Stimulated activated CD8-positive, alpha-beta memory T cell treated with anti-CD3 and anti-CD28 coated beads, Interleukin-4, amount 100 ng/mL, for 1 hour (primary cell): ENCODE measurements around the gene DCN.

ENCODE experiments used
- DNase-seq, 2 donors: peaks; one replicate each; pipeline ENCODE4 v3.0.0-alpha.2; 2020; ENCODE audit warnings: low read depth in 2 of 2, low spot score in 1 of 2

DCN gene

DNA sequence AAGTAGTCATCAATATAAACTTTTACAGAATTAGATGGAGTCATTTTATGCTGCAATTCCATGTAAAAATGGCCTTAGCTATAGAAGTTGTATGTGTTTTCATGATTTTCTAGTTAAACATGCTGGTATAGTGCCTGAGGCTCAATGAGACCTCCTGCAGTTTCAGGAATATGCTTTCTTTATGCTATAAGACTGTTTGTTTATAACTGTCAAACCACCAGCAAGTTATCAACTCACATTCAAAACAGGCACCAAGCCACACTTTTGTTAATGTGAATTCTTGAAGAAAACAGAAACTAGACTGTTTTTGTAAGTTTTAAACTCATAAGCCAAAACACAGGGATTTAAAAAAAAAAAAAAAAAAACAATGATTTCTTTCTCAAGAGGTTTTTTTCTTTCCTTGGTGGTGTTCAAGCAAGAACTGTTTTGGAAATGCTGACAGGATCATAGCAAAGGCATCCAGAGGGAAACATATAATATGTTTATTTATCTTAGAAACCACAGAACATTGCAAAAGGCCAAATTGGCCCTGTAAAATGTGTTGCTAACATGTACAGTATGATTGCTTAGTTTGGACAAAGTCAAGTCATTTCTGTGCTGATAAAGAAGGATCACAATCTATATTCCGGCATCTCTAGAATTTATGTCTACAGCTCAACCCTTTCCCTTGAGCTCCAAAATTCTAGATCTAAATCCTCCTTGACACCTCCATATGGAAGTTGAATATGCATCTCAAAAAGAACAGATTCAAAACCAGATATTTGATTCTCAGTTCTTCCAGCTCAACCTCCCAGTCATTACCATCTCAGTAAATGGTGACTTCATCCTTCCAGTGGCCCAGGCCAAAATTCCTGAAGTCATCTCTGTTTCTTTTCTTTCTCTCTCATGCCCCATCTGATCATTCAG, 42.3 kb downstream of the DCN start:
- no peak for DNase-seq

GRCh38 chr12:91139286-91139685, 43.3 kb downstream of the DCN start:
- no peak for DNase-seq

DNA sequence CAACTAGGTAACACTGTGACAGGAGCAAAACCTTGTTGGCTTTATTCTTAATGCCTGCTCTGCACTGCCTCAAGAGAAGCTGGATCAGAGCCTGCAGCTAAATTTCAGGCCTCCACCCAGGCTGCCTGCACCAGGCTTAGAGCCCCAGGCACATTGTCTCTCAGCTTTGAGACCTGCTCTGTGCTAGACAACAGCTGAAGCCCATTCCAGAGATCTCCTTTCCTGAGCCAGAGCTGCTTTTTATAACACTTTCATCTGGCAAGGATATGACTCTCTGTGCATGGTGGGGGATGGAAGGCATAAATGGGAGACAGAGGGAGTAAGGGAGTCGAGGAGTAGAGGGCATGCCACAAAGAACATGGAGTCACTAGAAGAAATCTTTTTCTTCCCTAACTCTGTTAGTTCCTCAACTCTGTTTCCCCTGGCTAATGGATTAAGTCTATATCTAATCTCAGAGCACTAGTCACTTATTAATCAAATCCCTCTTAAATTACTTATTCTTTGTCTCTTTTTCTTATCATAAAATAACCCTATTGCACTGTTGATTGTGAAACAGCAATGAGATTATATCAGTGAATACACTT, 44.2 kb downstream of the DCN start:
- no peak for DNase-seq

DNA sequence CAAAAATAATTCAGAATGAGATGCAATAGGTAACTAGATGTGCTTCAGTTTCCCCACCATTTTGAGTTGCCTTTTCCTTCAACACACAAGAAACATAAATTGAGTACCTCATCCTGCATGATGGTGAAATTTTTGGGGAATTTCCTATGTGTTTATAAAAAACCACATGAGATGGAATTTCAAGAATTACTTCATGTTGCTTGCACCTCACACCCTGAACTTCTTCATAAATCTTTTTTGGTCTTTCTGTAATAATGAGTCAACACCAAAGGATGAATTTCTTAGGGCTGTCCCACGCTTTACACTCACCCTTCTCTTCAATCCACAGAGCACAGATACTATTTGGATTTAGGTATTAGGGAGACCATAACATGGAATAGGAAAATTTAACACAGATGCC, 48.7 kb downstream of the DCN start:
- DNase-seq = no peak

- no peak for DNase-seq
These were observed 52.8 kb downstream of the DCN start for GRCh38 chr12:91129662-91130362.

DNA sequence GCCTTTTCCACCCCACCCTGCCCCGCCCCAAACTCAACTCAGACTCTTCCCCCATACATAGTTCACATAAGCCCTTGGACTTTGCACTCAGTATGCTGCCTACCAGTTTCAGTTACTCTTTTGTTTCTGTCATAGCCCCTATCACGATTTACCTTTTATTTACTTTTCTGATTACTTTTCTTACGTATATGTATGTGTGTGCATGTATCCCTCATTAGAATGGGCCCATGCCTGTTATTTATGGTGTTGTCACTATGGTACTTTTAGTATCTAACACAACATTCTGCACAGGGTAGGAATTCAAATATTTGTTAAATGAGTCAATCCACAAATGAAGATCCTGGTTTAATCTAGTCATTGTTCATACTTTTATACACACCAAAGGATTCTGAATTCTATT, 54.9 kb downstream of the DCN start:
- DNase-seq = no peak

DNA sequence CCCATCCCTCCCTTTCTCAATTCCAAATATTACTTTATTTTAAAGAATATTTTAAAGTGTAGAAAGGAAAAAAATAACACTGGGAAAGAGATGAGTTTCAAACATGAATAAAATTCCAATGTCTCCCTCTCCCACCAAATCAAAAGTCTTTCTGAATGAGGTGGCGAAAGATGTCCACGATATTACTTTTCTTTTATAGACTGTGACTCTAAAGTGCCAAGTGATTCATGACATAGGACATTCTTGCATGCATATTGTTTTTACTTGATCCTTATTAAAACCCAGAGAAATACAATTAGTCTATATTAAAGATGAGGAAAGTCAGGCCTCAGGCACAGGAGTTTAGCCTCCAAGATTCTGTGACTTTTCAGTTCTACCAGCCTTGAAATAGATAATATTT, 55.3 kb downstream of the DCN start:
- DNase-seq = no peak

- no peak for DNase-seq
These were observed 56.1 kb downstream of the DCN start for GRCh38 chr12:91126516-91126915.

DNA sequence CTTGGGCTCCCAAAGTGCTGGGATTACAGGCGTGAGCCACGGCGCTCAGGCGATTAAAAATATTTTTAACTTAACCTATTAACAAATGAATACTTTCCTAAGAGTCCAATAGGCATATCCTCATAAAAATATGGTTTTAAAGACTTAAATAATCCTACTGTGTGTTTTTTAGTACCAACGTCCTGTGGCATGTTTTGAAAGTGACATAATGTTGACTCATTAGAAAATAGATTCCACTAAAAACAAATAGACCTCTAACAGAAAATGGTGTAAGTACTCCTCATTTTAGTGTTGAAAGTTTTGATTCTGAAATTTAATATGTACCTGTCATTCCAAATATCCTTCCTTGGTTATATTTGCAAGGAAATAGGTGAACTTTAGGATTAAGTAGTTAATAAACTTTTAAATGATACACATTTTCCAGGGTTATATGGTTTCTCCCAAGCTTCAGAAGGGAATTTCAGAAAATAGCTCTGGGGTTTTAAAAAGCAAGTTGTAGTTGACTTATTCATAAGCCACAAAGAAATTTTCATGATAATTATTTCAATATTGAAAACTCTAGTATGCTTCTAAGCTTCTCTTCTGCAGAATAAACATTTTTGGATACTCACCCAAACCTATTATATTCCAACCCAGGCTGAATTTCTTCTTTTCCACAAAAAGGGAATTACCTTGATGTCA, 59.2 kb downstream of the DCN start:
- DNase-seq = no peak

GRCh38 chr12:91120781-91121180, 61.8 kb downstream of the DCN start:
- no peak for DNase-seq

DNA sequence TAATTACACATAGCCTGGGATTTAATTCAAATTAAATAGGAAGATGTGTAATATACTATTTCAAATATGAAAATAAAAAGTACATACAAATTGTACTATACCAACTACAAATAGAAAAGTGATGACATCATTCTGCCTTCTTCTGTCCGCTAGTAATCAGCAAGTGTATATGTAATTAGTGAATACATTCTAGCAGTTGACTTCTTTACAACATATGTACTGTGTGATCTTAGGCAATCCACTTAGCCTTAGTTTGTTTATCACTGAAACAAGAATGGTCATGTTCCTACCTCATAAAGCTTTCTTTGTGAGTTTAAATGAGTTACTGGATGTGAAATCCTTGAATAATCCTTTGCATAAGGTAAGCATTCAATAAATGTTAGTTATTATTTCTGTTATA, 63.5 kb downstream of the DCN start:
- DNase-seq = no peak

- DNase-seq = no peak
These were observed 69.0 kb downstream of the DCN start for GRCh38 chr12:91113621-91114020.

GRCh38 chr12:91111366-91112325, 71.0 kb downstream of the DCN start, which contains the start of gene LUM:
LUM (minus strand) TSS chr12:91111494; CDS start chr12:91108979, 2,515 bp downstream.
- DNase-seq = no peak

DNA sequence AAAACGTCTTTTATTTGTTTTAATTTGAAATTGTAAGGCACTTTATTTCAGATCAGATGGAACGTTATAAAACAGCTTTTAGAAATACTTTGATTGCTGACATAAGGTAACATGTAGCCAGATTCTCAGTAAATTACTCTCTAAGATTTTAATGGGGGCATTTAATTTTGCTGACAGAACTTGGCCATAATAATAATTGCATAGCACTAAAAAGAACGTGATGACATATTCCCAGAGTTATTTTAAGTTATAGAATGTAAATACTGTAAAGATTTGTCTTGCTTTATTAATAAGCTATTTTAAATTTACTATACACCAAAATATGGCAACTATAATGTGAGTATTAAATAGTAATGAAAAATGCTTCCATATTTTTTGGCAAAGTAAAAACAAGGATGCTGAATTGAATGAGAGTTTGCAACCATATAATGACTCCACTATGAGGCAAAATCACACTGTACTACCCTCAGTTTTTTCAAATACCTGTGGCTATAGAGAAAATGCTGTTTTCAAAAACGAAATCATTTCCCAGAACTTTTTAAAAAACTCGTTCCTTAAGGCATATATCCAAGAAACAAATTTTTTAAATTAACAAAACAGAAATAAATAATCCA, 72.2 kb downstream of the DCN start:
- DNase-seq = no peak

- DNase-seq = no peak
These were observed 72.9 kb downstream of the DCN start for GRCh38 chr12:91109581-91110310.

- no peak for DNase-seq
These were observed 73.5 kb downstream of the DCN start for GRCh38 chr12:91109148-91109564.

DNA sequence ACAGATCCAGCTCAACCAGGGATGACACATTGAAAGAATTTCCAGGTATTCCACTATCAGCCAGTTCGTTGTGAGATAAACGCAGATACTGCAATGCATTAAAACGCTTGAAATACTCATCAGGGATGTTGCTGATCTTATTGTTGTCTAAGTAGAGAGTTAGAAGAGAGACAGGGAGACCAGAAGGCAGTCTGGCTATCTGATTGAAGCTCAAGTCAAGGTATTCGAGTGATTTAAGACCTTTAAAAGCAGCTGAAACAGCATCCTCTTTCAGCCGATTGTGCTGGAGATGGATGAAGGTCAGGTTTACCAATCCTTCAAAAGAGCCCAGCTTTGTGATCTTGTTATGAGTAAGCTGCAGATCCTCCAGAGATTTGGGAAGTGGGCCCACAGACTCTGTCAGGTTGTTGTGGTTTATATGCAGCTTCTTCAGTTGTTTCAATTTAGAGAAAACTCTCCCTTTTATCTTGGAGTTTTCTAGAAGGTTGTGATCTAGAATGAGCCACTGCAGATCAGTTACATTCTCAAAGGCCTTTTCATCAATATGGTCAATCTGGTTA, 74.3 kb downstream of the DCN start:
- no peak for DNase-seq

- DNase-seq = no peak
These were observed 76.3 kb downstream of the DCN start for GRCh38 chr12:91106283-91106682.

- DNase-seq = no peak
These were observed 76.8 kb downstream of the DCN start for GRCh38 chr12:91105807-91106206.
